IMR-90 (cell line): ENCODE data around the gene PRKAG3. TPM values are rescaled to one million over a fixed set of nuclear protein-coding genes. Genes with fewer than 3 reads are reported as not detected.

ENCODE experiments used
- ATAC-seq: fragments of 200-7000 bp; cut with Tn5 transposase; 2 replicates; pipeline ENCODE4 v1.9.1; 2020; ENCODE audit warnings: low read depth, mild to moderate bottlenecking, moderate library complexity
- BruUV-seq: library from RNA; stranded (reverse); fragments of 400-500 nt; replicated peaks from 2 replicates; lab custom pipeline; 2021; lab: Mats Ljungman, UMichigan
- CTCF ChIA-PET: fragments of 300-600 bp; formaldehyde crosslinking; extraction: SDS; loops from one replicate; lab custom pipeline; 2021; ENCODE audit warnings: antibody characterized with exemption; lab: Yijun Ruan, JAX
- POLR2A ChIA-PET: fragments of 300-600 bp; sonication (Branson Sonifier 250); formaldehyde crosslinking; loops from one replicate; lab custom pipeline; 2022; ENCODE audit warnings: antibody characterized with exemption; ENCODE audit not compliant: unreplicated experiment; lab: Charles Lee
- DNase-seq: peaks from one replicate; pipeline ENCODE4 v3.0.0; 2013
- H2AFZ ChIP-seq: replicated peaks from 2 replicates; pipeline ENCODE3; 2013; ENCODE audit warnings: low read length, mild to moderate bottlenecking; ENCODE audit not compliant: poor library complexity
- H2AK5ac ChIP-seq: 2 replicates; pipeline ENCODE4 v1.6.1; 2013; ENCODE audit warnings: low read depth, low read length, inconsistent platforms
- H2AK9ac ChIP-seq: replicated peaks from 2 replicates; pipeline ENCODE3; 2013; ENCODE audit warnings: mild to moderate bottlenecking, low read depth, low read length, moderate library complexity; ENCODE audit not compliant: poor library complexity
- H2BK120ac ChIP-seq: 2 replicates; pipeline ENCODE4 v1.6.1; 2013; ENCODE audit warnings: low read depth, low read length, inconsistent platforms
- H2BK15ac ChIP-seq: 3 replicates; pipeline ENCODE4 v1.6.1; 2013; ENCODE audit warnings: low read depth, low read length, inconsistent platforms
- H2BK20ac ChIP-seq: 2 replicates; pipeline ENCODE4 v1.6.1; 2013; ENCODE audit warnings: low read depth, mild to moderate bottlenecking, inconsistent platforms, low read length, moderate library complexity
- H2BK5ac ChIP-seq: 2 replicates; pipeline ENCODE4 v1.6.1; 2013; ENCODE audit warnings: mild to moderate bottlenecking, low read depth, low read length, inconsistent platforms; ENCODE audit not compliant: poor library complexity, severe bottlenecking
- H3K14ac ChIP-seq: replicated peaks from 2 replicates; pipeline ENCODE4 v1.6.1; 2013; ENCODE audit warnings: low read depth, low read length, inconsistent platforms
- H3K18ac ChIP-seq: 2 replicates; pipeline ENCODE4 v1.6.1; 2013; ENCODE audit warnings: low read depth, low read length, control low read depth
- H3K23ac ChIP-seq: 2 replicates; pipeline ENCODE4 v1.6.1; 2013; ENCODE audit warnings: low read depth, low read length, inconsistent platforms
- H3K27ac ChIP-seq: 2 replicates; pipeline ENCODE4 v1.5.1; 2013; ENCODE audit warnings: mild to moderate bottlenecking, control low read depth, low read length; ENCODE audit not compliant: insufficient read depth
- H3K27me3 ChIP-seq: 2 replicates; pipeline ENCODE4 v1.6.1; 2013; ENCODE audit warnings: low read length; ENCODE audit not compliant: control insufficient read depth, insufficient read depth
- H3K36me3 ChIP-seq: 2 replicates; pipeline ENCODE4 v1.6.1; 2013; ENCODE audit warnings: low read length, mixed read lengths; ENCODE audit not compliant: control insufficient read depth, insufficient read depth
- H3K4ac ChIP-seq: 2 replicates; pipeline ENCODE4 v1.6.1; 2013; ENCODE audit warnings: low read depth, low read length, inconsistent platforms
- H3K4me1 ChIP-seq: 2 replicates; pipeline ENCODE4 v1.6.1; 2013; ENCODE audit warnings: low read length, mixed read lengths; ENCODE audit not compliant: control insufficient read depth, insufficient read depth
- H3K4me2 ChIP-seq: 2 replicates; pipeline ENCODE4 v1.6.1; 2013; ENCODE audit warnings: low read depth, mild to moderate bottlenecking, control low read depth, low read length, moderate library complexity
- H3K4me3 ChIP-seq: 2 replicates; pipeline ENCODE4 v1.5.1; 2013; ENCODE audit warnings: low read depth, mild to moderate bottlenecking, control low read depth, low read length, moderate library complexity; ENCODE audit not compliant: insufficient read depth
- H3K56ac ChIP-seq: 2 replicates; pipeline ENCODE4 v1.6.1; 2013; ENCODE audit warnings: low read length, inconsistent platforms; ENCODE audit not compliant: insufficient read depth; ENCODE audit errors: extremely low read depth
- H3K79me1 ChIP-seq, 2 experiments: 2 replicates each; pipeline ENCODE4 v1.6.1; 2013; ENCODE audit warnings: low read length in 2 of 2, inconsistent platforms in 1 of 2, low read depth in 1 of 2
- H3K9ac ChIP-seq: 2 replicates; pipeline ENCODE4 v1.6.1; 2013; ENCODE audit warnings: low read depth, low read length, control low read depth
- H3K9me1 ChIP-seq: 2 replicates; pipeline ENCODE4 v1.6.1; 2013; ENCODE audit warnings: low read length, inconsistent platforms; ENCODE audit not compliant: insufficient read depth
- H3K9me3 ChIP-seq: 2 replicates; pipeline ENCODE4 v1.6.1; 2013; ENCODE audit warnings: low read length; ENCODE audit not compliant: control insufficient read depth, insufficient read depth
- H4K20me1 ChIP-seq: 2 replicates; pipeline ENCODE4 v1.6.1; 2013; ENCODE audit warnings: low read length, inconsistent platforms; ENCODE audit not compliant: insufficient read depth
- H4K5ac ChIP-seq: 2 replicates; pipeline ENCODE4 v1.6.1; 2013; ENCODE audit warnings: mild to moderate bottlenecking, low read depth, low read length, control low read depth
- H4K8ac ChIP-seq, 2 experiments: 2 replicates each; pipeline ENCODE4 v1.6.1; 2013; ENCODE audit warnings: low read depth in 2 of 2, low read length in 2 of 2, control low read depth in 1 of 2, inconsistent platforms in 1 of 2
- H4K91ac ChIP-seq: 2 replicates; pipeline ENCODE4 v1.6.1; 2013; ENCODE audit warnings: low read depth, low read length, inconsistent platforms; ENCODE audit not compliant: insufficient read depth
- BHLHE40 ChIP-seq: fragments of 150-350 bp; IDR thresholded peaks from 2 replicates; pipeline ENCODE4 v1.6.1; 2016; ENCODE audit warnings: mild to moderate bottlenecking, low read depth, low read length
- CEBPB ChIP-seq: IDR thresholded peaks from 2 replicates; pipeline ENCODE4 v1.6.1; 2012; ENCODE audit warnings: low read depth, low read length, improper control_type of control experiment
- CHD1 ChIP-seq: IDR thresholded peaks from 2 replicates; pipeline ENCODE4 v1.6.1; 2012; ENCODE audit warnings: low read depth, low read length, improper control_type of control experiment
- ELK1 ChIP-seq: fragments of 150-350 bp; IDR thresholded peaks from 2 replicates; pipeline ENCODE4 v1.6.1; 2016; ENCODE audit warnings: low read depth, mild to moderate bottlenecking, low read length, moderate library complexity, borderline replicate concordance
- FOS ChIP-seq: fragments of 150-350 bp; IDR thresholded peaks from 2 replicates; pipeline ENCODE4 v1.6.1; 2016; ENCODE audit warnings: low read depth, low read length
- MAFK ChIP-seq: IDR thresholded peaks from 2 replicates; pipeline ENCODE4 v1.6.1; 2012; ENCODE audit warnings: low read depth, low read length, improper control_type of control experiment
- MAZ ChIP-seq: IDR thresholded peaks from 2 replicates; pipeline ENCODE4 v1.6.1; 2012; ENCODE audit warnings: low read depth, mild to moderate bottlenecking, low read length, improper control_type of control experiment, moderate library complexity, borderline replicate concordance
- MXI1 ChIP-seq: IDR thresholded peaks from 2 replicates; pipeline ENCODE4 v1.6.1; 2012; ENCODE audit warnings: low read depth, mild to moderate bottlenecking, low read length, moderate library complexity, borderline replicate concordance
- NFE2L2 ChIP-seq: fragments of 150-350 bp; IDR thresholded peaks from 2 replicates; pipeline ENCODE4 v1.6.1; 2016; ENCODE audit warnings: low read depth, mild to moderate bottlenecking, low read length
- POLR2A ChIP-seq: IDR thresholded peaks from 2 replicates; pipeline ENCODE4 v1.6.1; 2012; ENCODE audit warnings: mild to moderate bottlenecking, low read depth, low read length
- RAD21 ChIP-seq: IDR thresholded peaks from 2 replicates; pipeline ENCODE4 v1.6.1; 2012; ENCODE audit warnings: low read length, improper control_type of control experiment
- RCOR1 ChIP-seq: IDR thresholded peaks from 2 replicates; pipeline ENCODE4 v1.6.1; 2012; ENCODE audit warnings: mild to moderate bottlenecking, low read length, improper control_type of control experiment; ENCODE audit not compliant: insufficient replicate concordance
- RFX5 ChIP-seq: IDR thresholded peaks from 2 replicates; pipeline ENCODE4 v1.8.0; 2012; ENCODE audit warnings: low read depth, mild to moderate bottlenecking, low read length, moderate library complexity
- SMC3 ChIP-seq: fragments of 150-350 bp; IDR thresholded peaks from 2 replicates; pipeline ENCODE4 v1.6.1; 2016; ENCODE audit warnings: low read depth, mild to moderate bottlenecking, antibody characterized with exemption, low read length, moderate library complexity
- USF2 ChIP-seq: fragments of 150-350 bp; IDR thresholded peaks from 2 replicates; pipeline ENCODE4 v1.6.1; 2017; ENCODE audit warnings: mild to moderate bottlenecking, antibody characterized with exemption, low read length, low read depth
- WGBS, 2 experiments: methylation state at CpG; one replicate each; pipeline versions ENCODE4 v1.1.5 to v1.1.7; 2013; ENCODE audit warnings: missing lambda C conversion rate in 2 of 2; ENCODE audit not compliant: insufficient read length in 1 of 2; ENCODE audit errors: extremely low coverage in 2 of 2; 5-methylcytosine and 5-hydroxymethylcytosine counted together
- dilution Hi-C: fragments of 300-500 bp; cut with HindIII; formaldehyde crosslinking; loops from one replicate; pipeline ENCODE4 v1.14.3; 2018; ENCODE audit warnings: low sequenced_read_pairs; ENCODE audit not compliant: unreplicated experiment
- in situ Hi-C: fragments of 300-500 bp; cut with MboI; formaldehyde crosslinking; loops from 3 replicates; pipeline ENCODE4 v1.14.3; 2019; ENCODE audit warnings: low sequenced_read_pairs, inconsistent platforms, mixed read lengths
- intact Hi-C: fragments of 100-400 bp; cut with micrococcal nuclease; formaldehyde crosslinking; loops from 2 replicates; pipeline ENCODE4 v1.10.0; 2022
- polyA plus RNA-seq, 3 experiments: library from polyadenylated mRNA; depleted of rRNA; stranded (reverse); fragments of >200 nt; gene quantifications; 2 replicates each; pipeline ENCODE4 v1.2.3, GENCODE V29; 2012; ENCODE audit warnings: low replicate concordance in 1 of 3
- total RNA-seq: library from RNA; depleted of rRNA; stranded (reverse); fragments of >200 nt; gene quantifications from 2 replicates; pipeline ENCODE4 v1.2.3, GENCODE V29; 2012
- TF ChIP-seq, protein P1 (sequence below): conservative IDR thresholded peaks from 2 replicates; pipeline ENCODE4 v1.5.1; 2012; ENCODE audit warnings: mild to moderate bottlenecking, low read depth, low read length, improper control_type of control experiment

Gene PRKAG3
- total and polyA plus RNA-seq, 2 of the 4 experiments (the other 2 are of a cell fraction) = not detected

GRCh38 chr2:218824004-218824403 is 7.6 kb downstream of the PRKAG3 start:
- H3K27ac ChIP-seq = no peak overlapping the region
- peak overlapping the region; percentile 37 for H2AK9ac ChIP-seq
- in situ Hi-C loops = no loop called here
- H3K4me3 ChIP-seq = no peak overlapping the region
- no peak overlapping the region for H2AFZ ChIP-seq
- 100% methylated on average over 1 of the region's 7 CpGs; no CpG with 5 or more reads in 1 of the 2 experiments for WGBS, 2 experiments
- H3K14ac ChIP-seq = no peak overlapping the region
- no peak overlapping the region for H2BK15ac ChIP-seq
- DNase-seq = no peak
- intact Hi-C loops = no loop called here
- H3K27me3 ChIP-seq = peaks cover 25% of the 10 kb centered on the region
- no peaks in the 10 kb centered on the region for H3K79me1 ChIP-seq
- H3K4me2 ChIP-seq = no peak overlapping the region
- POLR2A ChIA-PET = no interaction called here
- H2AK5ac ChIP-seq = no peak overlapping the region
- no peak overlapping the region for H3K23ac ChIP-seq
- TF ChIP-seq RFX5 (no peak), RCOR1 (no peak), POLR2A (no peak), SMC3 (no peak), FOS (no peak), MXI1 (no peak), BHLHE40 (no peak), RAD21 (no peak), NFE2L2 (no peak), ELK1 (no peak), MAZ (no peak), MAFK (no peak), CEBPB (no peak), CHD1 (no peak), USF2 (no peak)
- TF ChIP-seq, protein P1, sequence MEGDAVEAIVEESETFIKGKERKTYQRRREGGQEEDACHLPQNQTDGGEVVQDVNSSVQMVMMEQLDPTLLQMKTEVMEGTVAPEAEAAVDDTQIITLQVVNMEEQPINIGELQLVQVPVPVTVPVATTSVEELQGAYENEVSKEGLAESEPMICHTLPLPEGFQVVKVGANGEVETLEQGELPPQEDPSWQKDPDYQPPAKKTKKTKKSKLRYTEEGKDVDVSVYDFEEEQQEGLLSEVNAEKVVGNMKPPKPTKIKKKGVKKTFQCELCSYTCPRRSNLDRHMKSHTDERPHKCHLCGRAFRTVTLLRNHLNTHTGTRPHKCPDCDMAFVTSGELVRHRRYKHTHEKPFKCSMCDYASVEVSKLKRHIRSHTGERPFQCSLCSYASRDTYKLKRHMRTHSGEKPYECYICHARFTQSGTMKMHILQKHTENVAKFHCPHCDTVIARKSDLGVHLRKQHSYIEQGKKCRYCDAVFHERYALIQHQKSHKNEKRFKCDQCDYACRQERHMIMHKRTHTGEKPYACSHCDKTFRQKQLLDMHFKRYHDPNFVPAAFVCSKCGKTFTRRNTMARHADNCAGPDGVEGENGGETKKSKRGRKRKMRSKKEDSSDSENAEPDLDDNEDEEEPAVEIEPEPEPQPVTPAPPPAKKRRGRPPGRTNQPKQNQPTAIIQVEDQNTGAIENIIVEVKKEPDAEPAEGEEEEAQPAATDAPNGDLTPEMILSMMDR = no peak
- H3K4me1 ChIP-seq = peaks cover 2% of the 10 kb centered on the region; the same call in 1 of the 2 replicates
- no peak overlapping the region for H4K8ac ChIP-seq
- H2BK120ac ChIP-seq = no peak overlapping the region
- H3K9me1 ChIP-seq = no peaks in the 10 kb centered on the region
- no peaks in the 10 kb centered on the region for H4K20me1 ChIP-seq
- CTCF ChIA-PET = no interaction called here
- no peaks in the 10 kb centered on the region for H3K9me3 ChIP-seq
- no peak overlapping the region for H3K4ac ChIP-seq
- no TSS peak for BruUV-seq
- H3K36me3 ChIP-seq = peaks cover 2% of the 10 kb centered on the region; the same call in 1 of the 2 replicates
- H3K18ac ChIP-seq = no peak overlapping the region
- H2BK20ac ChIP-seq = no peak overlapping the region
- no peak overlapping the region for H4K5ac ChIP-seq
- ATAC-seq = no peak
- no peak overlapping the region for H4K91ac ChIP-seq
- dilution Hi-C loops = no loop called here
- no peak overlapping the region for H3K9ac ChIP-seq
- H2BK5ac ChIP-seq = no peak overlapping the region
- no peak overlapping the region for H3K56ac ChIP-seq
